Fibroblast of villous mesenchyme (primary cell): ENCODE data around the gene RAB23. TPM values are rescaled to one million over a fixed set of nuclear protein-coding genes. Genes with fewer than 3 reads are reported as not detected.
"Not testable (repeated sequence)": the region's sequence is repeated elsewhere in the genome, so short reads cannot be mapped to it uniquely, and the experiment has no call there.

Source experiments
- DNase-seq: peaks from one replicate; pipeline ENCODE4 v3.0.0-alpha.2; 2010; ENCODE audit warnings: low read depth
- H3K4me3 ChIP-seq: 2 replicates; pipeline ENCODE4 v1.5.1; 2011; ENCODE audit warnings: low read depth, mild to moderate bottlenecking, low read length
- total RNA-seq: library from RNA; depleted of rRNA; stranded (reverse); fragments of >200 nt; gene quantifications from 2 replicates; pipeline ENCODE4 v1.2.3, GENCODE V29; 2012
- TF ChIP-seq, protein P1 (sequence below): IDR thresholded peaks from 2 replicates; pipeline ENCODE4 v1.5.1; 2012; ENCODE audit warnings: low read depth, mild to moderate bottlenecking, low read length; ENCODE audit not compliant: insufficient read depth

Gene RAB23
- total RNA-seq, 1 donor = 58.7 TPM

GRCh38 chr6:57243954-57244353 lies 21.8 kb upstream of the RAB23 start:
- DNase-seq = no peak
- TF ChIP-seq, protein P1, sequence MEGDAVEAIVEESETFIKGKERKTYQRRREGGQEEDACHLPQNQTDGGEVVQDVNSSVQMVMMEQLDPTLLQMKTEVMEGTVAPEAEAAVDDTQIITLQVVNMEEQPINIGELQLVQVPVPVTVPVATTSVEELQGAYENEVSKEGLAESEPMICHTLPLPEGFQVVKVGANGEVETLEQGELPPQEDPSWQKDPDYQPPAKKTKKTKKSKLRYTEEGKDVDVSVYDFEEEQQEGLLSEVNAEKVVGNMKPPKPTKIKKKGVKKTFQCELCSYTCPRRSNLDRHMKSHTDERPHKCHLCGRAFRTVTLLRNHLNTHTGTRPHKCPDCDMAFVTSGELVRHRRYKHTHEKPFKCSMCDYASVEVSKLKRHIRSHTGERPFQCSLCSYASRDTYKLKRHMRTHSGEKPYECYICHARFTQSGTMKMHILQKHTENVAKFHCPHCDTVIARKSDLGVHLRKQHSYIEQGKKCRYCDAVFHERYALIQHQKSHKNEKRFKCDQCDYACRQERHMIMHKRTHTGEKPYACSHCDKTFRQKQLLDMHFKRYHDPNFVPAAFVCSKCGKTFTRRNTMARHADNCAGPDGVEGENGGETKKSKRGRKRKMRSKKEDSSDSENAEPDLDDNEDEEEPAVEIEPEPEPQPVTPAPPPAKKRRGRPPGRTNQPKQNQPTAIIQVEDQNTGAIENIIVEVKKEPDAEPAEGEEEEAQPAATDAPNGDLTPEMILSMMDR = no peak
- H3K4me3 ChIP-seq = no peak overlapping the region

DNA sequence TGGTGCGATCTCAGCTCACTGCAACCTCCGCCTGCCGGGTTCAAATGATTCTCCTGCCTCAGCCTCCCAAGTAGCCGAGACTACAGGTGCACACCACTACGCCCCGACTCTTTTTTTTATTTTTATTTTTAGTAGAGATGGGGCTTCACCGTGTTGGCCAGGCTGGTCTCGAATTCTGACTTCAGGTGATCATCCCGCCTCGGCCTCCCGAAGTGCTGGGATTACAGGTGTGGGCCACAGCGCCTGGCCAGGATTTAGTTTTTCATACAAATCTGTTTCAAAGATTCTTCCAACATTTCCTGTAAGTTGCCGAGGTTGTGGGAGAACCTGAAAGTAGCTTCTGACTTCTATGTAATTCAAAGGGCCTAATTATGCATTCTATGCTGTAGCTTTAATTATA lies 21.4 kb upstream of the RAB23 start:
- not testable (repeated sequence) for H3K4me3 ChIP-seq, DNase-seq

DNA sequence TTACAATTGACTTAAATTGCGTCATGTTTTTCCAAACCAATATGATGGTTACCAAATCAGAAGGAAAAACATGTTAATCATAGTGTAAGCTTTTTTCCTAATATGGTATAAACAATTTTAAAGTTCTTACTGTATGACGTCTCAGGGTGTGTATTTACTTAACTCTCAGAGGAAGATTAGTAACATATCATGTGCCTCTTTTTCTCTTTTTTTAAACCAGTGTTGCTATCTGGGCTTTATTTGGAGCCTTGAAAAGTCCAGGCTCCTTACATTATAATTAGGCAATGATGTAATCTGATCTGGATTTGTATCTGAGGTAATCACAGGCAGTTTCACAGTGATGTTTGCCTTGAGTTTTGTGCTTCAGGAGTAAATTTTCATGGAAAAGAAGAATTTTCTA lies 20.4 kb upstream of the RAB23 start:
- TF ChIP-seq, protein P1 = no peak
- DNase-seq = peak; percentile 98
- H3K4me3 ChIP-seq = no peak overlapping the region

- TF ChIP-seq, protein P1 = no peak
- no peak overlapping the region for H3K4me3 ChIP-seq
- no peak for DNase-seq
Measured at GRCh38 chr6:57226221-57226620, 4.1 kb upstream of the RAB23 start.

- H3K4me3 ChIP-seq = no peak overlapping the region
- TF ChIP-seq, protein P1 = no peak
- peak; percentile 89 for DNase-seq
Measured at GRCh38 chr6:57224769-57225515, 2.8 kb upstream of the RAB23 start.

DNA sequence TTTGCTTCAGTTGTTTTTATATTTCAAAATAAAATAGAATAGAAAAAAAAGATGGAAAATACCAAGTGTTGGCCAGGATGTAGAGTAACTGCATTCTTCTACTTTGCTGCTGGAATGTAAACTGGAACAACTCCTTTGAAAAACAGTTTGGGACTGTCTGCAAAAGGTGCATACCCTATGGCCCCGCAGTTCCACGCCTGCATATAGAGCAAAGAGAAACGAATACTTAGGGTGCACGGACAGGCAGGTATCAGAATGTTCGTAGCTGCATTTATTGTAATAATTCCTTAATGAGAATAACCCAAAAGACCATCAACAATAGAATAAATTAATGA lies 603 bp upstream of the RAB23 start:
- DNase-seq = no peak
- TF ChIP-seq, protein P1 = no peak

GRCh38 chr6:57221191-57221935 lies 744 bp downstream of the RAB23 start:
- peak; percentile 76 for DNase-seq
- TF ChIP-seq, protein P1 = peak; percentile 43
- peak overlapping the region; percentile 94 for H3K4me3 ChIP-seq

More for the DNA sequence above, 603 bp upstream of the RAB23 start:
- H3K4me3 ChIP-seq = peak overlapping the region; percentile 94
